Spleen (tissue), 11 donors: ENCODE measurements around the gene SPECC1. TPM values are rescaled to one million over a fixed set of nuclear protein-coding genes. Genes with fewer than 3 reads are reported as not detected.

ENCODE experiments used
- polyA plus RNA-seq, 3 donors: library from polyadenylated mRNA; stranded (reverse); fragments of 200-250 nt; gene quantifications; one replicate each; pipeline ENCODE4 v1.2.1, GENCODE V29; 2013
- small RNA-seq, 4 donors: library from RNA; depleted of rRNA; stranded (forward); fragments of <200 nt; gene quantifications; one replicate each; pipeline ENCODE3, GENCODE V24; 2016
- total RNA-seq, 7 donors: library from RNA; depleted of rRNA in 3 of 7; stranded (reverse); fragments of >200 nt in 3 of 7; fragmentation: NEBNext Ultra II Directional in 4 of 7; extraction: Animal tissue kit (Norgen Biotek cat#: 25700) in 4 of 7; gene quantifications; one replicate each; pipeline versions ENCODE4 v1.1.0 to v1.2.1, GENCODE V29; 2016 to 2021
- donor health status: healthy with polysubstance abuse.
- donor health status: DM: no; HTN: no; CAD: no; lungs with moderate emphysema.
- donor health status: DM: no; HTN: no; CAD: no.
- donor health status: Bipolar disorder and iron deficiency.
- donor health status: healthy.
- donor health status: DM: no; HTN: no; CAD: no.
- donor health status: DM: yes; HTN: yes; CAD: no.

The SPECC1 gene
- total and polyA plus RNA-seq, 10 donors: 7.4 to 129 (median 84.8) TPM

Small RNA genes lying within 50 kb of the gene (small RNA-seq; reads per million reads assigned to genes)
- gene AC008088.1 (0 reads per million in 4 donors), gene RNU6-1057P (0 reads per million in 4 donors), gene RNU6-258P (0 reads per million in 4 donors), gene RNU6-467P (0 reads per million in 4 donors)

Other genes with a start within 250 kb of the SPECC1 start
- 10 to 100 TPM; 12.2 to 20.9 (median 18.1) TPM for gene ULK2, start 141.4 kb upstream of the SPECC1 start, total RNA-seq
- gene ULK2, start 141.4 kb upstream of the SPECC1 start, polyA plus RNA-seq: 1 to 10 TPM; 2.7 to 5.2 (median 3.6) TPM
- 10 to 100 TPM; 43.3 to 69.8 (median 65.5) TPM for gene AKAP10, start 31.5 kb upstream of the SPECC1 start, total RNA-seq
- gene AKAP10, start 31.5 kb upstream of the SPECC1 start, polyA plus RNA-seq: 10 to 100 TPM in 1 of 3 donors, 1 to 10 TPM in 2; 6.9 to 10.8 (median 7.8) TPM